PFSK-1 (cell line): ENCODE measurements around the gene CFAP206.

Experiments
- POLR2AphosphoS5 ChIP-seq: IDR thresholded peaks from 2 replicates; pipeline ENCODE4 v1.6.1; 2012; ENCODE audit warnings: low read depth, mild to moderate bottlenecking, control low read depth, low read length, moderate library complexity
- REST ChIP-seq, 2 experiments: IDR thresholded peaks; 2 replicates each; pipeline versions ENCODE4 v1.6.1 to v1.8.0; 2011 to 2012; ENCODE audit warnings: low read depth in 2 of 2, low read length in 2 of 2, control low read depth in 1 of 2, inconsistent platforms in 1 of 2, mild to moderate bottlenecking in 1 of 2, moderate library complexity in 1 of 2; ENCODE audit not compliant: insufficient read depth in 1 of 2
- TAF1 ChIP-seq: IDR thresholded peaks from 2 replicates; pipeline ENCODE4 v1.6.1; 2012; ENCODE audit warnings: low read length, control low read depth, borderline replicate concordance; ENCODE audit not compliant: insufficient read depth

- TF ChIP-seq TAF1, result no peak
- TF ChIP-seq REST (IDR thresholded peaks at IDR 0.05; ENCODE audit: insufficient read depth in 1 of 2, low read depth in 2 of 2, low read length in 2 of 2), result no peak
- TF ChIP-seq POLR2AphosphoS5, result no peak
Observed at GRCh38 chr6:87498048-87498447, 90.3 kb downstream of the CFAP206 start.
